GM12873 (cell line): Measurements from ENCODE around the gene TMEM61.

Experiments used
- TF ChIP-seq, protein P1 (sequence below): IDR thresholded peaks from 2 replicates; pipeline ENCODE4 v1.5.1; 2012; ENCODE audit warnings: low read depth, mild to moderate bottlenecking, moderate library complexity, low read length, control low read depth; ENCODE audit not compliant: insufficient read depth; ENCODE audit errors: missing control alignments

The TMEM61 gene

GRCh38 chr1:54975356-54976108, 4.9 kb upstream of the TMEM61 start:
- TF ChIP-seq, protein P1, sequence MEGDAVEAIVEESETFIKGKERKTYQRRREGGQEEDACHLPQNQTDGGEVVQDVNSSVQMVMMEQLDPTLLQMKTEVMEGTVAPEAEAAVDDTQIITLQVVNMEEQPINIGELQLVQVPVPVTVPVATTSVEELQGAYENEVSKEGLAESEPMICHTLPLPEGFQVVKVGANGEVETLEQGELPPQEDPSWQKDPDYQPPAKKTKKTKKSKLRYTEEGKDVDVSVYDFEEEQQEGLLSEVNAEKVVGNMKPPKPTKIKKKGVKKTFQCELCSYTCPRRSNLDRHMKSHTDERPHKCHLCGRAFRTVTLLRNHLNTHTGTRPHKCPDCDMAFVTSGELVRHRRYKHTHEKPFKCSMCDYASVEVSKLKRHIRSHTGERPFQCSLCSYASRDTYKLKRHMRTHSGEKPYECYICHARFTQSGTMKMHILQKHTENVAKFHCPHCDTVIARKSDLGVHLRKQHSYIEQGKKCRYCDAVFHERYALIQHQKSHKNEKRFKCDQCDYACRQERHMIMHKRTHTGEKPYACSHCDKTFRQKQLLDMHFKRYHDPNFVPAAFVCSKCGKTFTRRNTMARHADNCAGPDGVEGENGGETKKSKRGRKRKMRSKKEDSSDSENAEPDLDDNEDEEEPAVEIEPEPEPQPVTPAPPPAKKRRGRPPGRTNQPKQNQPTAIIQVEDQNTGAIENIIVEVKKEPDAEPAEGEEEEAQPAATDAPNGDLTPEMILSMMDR: no peak

DNA sequence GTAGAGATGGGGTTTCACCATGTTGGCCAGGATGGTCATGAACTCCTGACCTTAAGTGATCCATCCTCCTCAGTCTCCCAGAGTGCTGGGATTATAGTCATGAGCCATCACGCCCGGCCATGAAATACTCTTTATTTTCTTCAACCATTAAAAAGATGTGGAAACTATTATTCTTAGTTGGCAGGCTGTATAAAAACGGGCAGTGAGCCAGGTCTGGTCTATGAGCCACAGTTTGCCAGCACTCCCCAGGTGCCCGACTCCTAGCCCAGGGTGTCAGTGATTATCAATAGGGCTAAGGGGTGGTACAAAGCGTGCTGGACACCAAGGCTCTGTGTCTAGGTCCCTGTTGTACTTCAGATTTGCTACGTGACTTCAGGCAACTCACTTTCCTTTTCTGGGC, 3.7 kb upstream of the TMEM61 start:
- TF ChIP-seq, protein P1: no peak

GRCh38 chr1:54977533-54978297, 2.7 kb upstream of the TMEM61 start:
- TF ChIP-seq, protein P1: no peak

GRCh38 chr1:54978528-54979326, 1.7 kb upstream of the TMEM61 start:
- TF ChIP-seq, protein P1: no peak

DNA sequence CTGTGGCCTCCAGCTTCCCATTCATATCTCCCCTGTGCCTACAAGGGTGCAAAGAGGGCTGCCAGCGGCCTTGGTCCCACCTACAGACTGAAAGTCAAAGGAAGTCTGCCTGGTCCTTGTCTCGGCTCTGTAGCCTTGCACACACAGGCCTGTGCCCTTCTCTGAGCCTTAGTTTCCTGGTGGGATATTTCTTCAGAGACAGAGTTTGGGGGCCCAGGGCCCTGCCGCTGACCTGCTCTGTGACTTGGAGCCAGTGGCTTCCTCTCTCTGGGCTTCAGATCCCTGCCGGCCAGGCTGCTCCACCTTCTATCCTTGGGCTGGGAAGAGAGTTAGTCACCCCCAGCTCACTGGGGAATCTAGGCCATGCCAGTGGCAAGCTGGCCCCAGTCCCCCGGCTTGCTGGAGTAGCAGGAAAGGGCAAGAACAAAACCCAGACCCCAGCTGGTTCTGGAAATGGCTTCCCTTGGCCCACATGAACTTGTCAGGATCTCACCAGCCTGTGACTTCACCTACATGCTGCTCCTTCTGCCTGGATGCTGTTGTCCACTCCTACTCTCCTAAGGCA, 1.0 kb upstream of the TMEM61 start:
- TF ChIP-seq, protein P1: no peak

DNA sequence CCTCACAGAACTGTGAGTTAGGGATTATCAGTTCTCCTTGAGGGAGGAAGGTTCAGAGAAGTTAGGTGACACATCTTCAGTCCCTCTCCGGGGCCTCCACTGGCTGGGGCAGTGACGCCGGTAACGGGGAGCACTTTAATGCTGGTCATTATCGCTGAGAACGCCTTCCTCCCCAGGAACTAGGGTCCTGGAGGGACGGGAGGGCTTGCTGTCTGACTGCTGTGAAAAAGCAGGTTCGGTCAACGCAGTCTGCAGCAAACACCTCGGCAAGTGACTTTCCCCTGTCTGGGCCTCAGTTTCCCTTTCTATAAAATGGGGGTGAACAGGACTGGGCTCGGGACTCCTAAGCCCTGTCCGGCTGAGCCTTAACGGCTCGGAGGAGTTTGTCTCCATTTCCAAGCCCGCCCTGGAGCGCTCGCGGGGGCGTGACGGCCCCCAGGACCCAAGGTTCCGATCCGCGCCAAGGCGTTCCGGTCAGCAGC, 341 bp upstream of the TMEM61 start:
- TF ChIP-seq, protein P1: no peak

DNA sequence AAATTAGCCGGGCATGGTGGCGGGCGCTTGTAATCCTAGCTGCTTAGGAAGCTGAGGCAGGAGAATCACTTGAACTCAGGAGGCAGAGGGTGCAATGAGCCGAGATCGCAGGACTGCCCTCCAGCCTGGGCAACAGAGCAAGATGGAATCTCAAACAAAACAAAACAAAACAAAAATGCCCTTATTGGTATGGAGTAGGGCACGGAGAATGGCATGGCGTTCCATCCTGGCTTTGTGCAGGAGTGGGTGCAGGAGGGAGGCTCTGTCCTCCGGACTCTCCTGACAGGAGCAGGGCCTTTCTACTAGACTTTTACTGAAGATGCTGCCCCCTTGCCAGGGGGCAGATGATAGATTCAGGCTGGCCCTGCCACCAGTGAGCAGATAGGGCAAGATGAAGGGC, 1.0 kb downstream of the TMEM61 start:
- TF ChIP-seq, protein P1: no peak
